Transverse colon (tissue), 4 donors: Measurements from ENCODE around the gene VENTX. TPM values are rescaled to one million over a fixed set of nuclear protein-coding genes. Genes with fewer than 3 reads are reported as not detected.

Source experiments
- DNase-seq: peaks from one replicate; pipeline ENCODE4 v3.0.0-alpha.2; 2019
- H3K27ac ChIP-seq, 4 donors: fragments of 200-600 bp; sonication (generic); 2 replicates each; pipeline ENCODE4 v1.5.1; 2016 to 2018; ENCODE audit warnings: inconsistent platforms in 4 of 4
- H3K27me3 ChIP-seq: fragments of 200-600 bp; sonication (generic); 2 replicates; pipeline ENCODE4 v1.5.1; 2017; ENCODE audit warnings: inconsistent platforms
- H3K36me3 ChIP-seq, 4 donors: fragments of 200-600 bp; sonication (generic); 2 replicates each; pipeline ENCODE4 v1.5.1; 2017 to 2019; ENCODE audit warnings: inconsistent platforms in 4 of 4
- H3K4me1 ChIP-seq, 4 donors: fragments of 200-600 bp; sonication (generic); 2 replicates each; pipeline ENCODE4 v1.5.1; 2017 to 2020; ENCODE audit warnings: inconsistent platforms in 4 of 4
- H3K4me3 ChIP-seq, 4 donors: fragments of 200-600 bp; sonication (generic); 1 replicate in 1 of 4; 2 replicates in 3 of 4; pipeline versions ENCODE4 v1.5.1 to v1.6.1; 2017 to 2019; ENCODE audit warnings: inconsistent platforms in 4 of 4
- H3K9me3 ChIP-seq, 2 donors: fragments of 200-600 bp; sonication (generic); 2 replicates each; pipeline ENCODE4 v1.5.1; 2017 to 2019; ENCODE audit warnings: inconsistent platforms in 2 of 2
- EP300 ChIP-seq: sonication (generic); formaldehyde crosslinking; IDR thresholded peaks from one replicate; pipeline ENCODE4 v1.6.1; 2017; ENCODE audit warnings: antibody characterized with exemption, low read depth
- POLR2A ChIP-seq: fragments of 450-650 bp; IDR thresholded peaks from one replicate; pipeline ENCODE4 v1.6.1; 2016; ENCODE audit warnings: antibody characterized with exemption, mild to moderate bottlenecking, moderate library complexity
- POLR2AphosphoS5 ChIP-seq, 3 donors: sonication (generic); formaldehyde crosslinking; IDR thresholded peaks; one replicate each; pipeline ENCODE4 v1.6.1; 2016; ENCODE audit warnings: antibody characterized with exemption in 3 of 3
- WGBS, 2 donors: methylation state at CpG; one replicate each; pipeline ENCODE4 v1.1.5; 2018; ENCODE audit warnings: low coverage in 1 of 2; 5-methylcytosine and 5-hydroxymethylcytosine counted together
- in situ Hi-C, 4 donors: fragments of 200-750 bp; cut with MboI; loops; one replicate each; pipeline versions ENCODE4 v1.15.0 to v1.15.1; 2017; ENCODE audit warnings: low sequenced_read_pairs in 3 of 4, low pct_ligation_motif_present in 1 of 4, low pct_unique_long_range_greater_than_20kb in 1 of 4
- intact Hi-C: fragments of 100-400 bp; cut with DNase I; formaldehyde crosslinking; loops from one replicate; pipeline ENCODE4 v1.15.1; 2023; ENCODE audit warnings: low total_unique reads
- total RNA-seq, 4 donors: library from RNA; depleted of rRNA; stranded (reverse); fragments of >200 nt; gene quantifications; one replicate each; pipeline ENCODE4 v1.1.0, GENCODE V29; 2016
- TF ChIP-seq, protein P1 (sequence below), 5 experiments: fragments of 200-600 bp in 3 of 5; fragments of 450-650 bp in 2 of 5; sonication (generic) in 3 of 5; IDR thresholded peaks; 1 replicate in 2 of 5; 2 replicates in 3 of 5; pipeline ENCODE4 v1.5.1; 2016 to 2017; ENCODE audit warnings: antibody characterized with exemption in 5 of 5, inconsistent platforms in 3 of 5, mild to moderate bottlenecking in 2 of 5, moderate library complexity in 1 of 5

Gene VENTX
- total RNA-seq, 4 donors from 2014 or later, result 0.27 to 0.48 TPM; not detected in 2

- intact Hi-C loops (no loop called here), in situ Hi-C loops (no loop called here)
- Histone ChIP-seq H3K4me1 (no peaks in the 10 kb centered on the region), H3K27me3 (no peaks in the 10 kb centered on the region), H3K27ac (no peak overlapping the region), H3K9me3 (no peaks in the 10 kb centered on the region), H3K36me3 (no peaks in the 10 kb centered on the region), H3K4me3 (no peak overlapping the region)
- TF ChIP-seq EP300 (no peak), POLR2A (no peak), POLR2AphosphoS5 (IDR thresholded peaks at IDR 0.05) (no peak)
- TF ChIP-seq, protein P1, sequence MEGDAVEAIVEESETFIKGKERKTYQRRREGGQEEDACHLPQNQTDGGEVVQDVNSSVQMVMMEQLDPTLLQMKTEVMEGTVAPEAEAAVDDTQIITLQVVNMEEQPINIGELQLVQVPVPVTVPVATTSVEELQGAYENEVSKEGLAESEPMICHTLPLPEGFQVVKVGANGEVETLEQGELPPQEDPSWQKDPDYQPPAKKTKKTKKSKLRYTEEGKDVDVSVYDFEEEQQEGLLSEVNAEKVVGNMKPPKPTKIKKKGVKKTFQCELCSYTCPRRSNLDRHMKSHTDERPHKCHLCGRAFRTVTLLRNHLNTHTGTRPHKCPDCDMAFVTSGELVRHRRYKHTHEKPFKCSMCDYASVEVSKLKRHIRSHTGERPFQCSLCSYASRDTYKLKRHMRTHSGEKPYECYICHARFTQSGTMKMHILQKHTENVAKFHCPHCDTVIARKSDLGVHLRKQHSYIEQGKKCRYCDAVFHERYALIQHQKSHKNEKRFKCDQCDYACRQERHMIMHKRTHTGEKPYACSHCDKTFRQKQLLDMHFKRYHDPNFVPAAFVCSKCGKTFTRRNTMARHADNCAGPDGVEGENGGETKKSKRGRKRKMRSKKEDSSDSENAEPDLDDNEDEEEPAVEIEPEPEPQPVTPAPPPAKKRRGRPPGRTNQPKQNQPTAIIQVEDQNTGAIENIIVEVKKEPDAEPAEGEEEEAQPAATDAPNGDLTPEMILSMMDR (IDR thresholded peaks at IDR 0.05), result no peak
- no peak for DNase-seq
- 86% methylated on average over 15 of the region's 23 CpGs; no CpG with 5 or more reads in 1 of the 2 donors for WGBS, 2 donors
These were observed 32.5 kb upstream of the VENTX start for GRCh38 chr10:133205146-133205545.

DNA sequence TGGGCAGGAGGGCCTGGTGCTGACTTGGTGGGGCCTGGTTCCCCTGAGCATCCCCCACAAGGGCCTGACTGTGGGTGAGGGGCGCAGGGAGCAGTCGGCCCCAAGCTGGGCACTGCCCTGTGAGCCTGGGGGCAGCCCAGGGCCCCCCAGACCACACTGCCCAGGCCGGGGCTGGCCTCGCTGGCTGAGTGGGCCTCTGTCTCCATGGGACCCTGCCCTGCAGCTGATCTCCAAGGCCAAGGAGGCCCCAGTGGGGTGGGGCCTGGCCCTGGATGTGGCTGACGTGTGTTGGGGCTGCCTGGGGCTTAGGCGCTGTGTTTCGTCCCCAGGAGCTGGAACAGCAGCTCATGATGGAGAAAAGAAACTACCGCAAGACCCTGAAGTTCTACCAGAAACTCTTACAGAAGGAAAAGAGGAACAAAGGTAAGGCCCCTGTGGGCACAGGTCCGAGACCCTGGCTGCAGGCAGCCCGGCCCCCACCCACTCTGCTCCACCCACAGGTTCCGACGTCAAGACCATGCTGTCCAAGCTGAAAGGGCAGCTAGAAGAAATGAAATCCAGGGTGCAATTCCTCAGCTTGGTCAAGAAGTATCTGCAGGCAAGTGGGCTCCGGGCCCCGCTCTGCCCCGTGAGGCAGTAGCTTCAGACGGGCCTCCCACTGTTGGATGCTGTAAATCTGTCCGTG lies 31.2 kb upstream of the VENTX start:
- no peak for TF ChIP-seq POLR2A
- no peak for TF ChIP-seq EP300
- no peak for TF ChIP-seq POLR2AphosphoS5 (IDR thresholded peaks at IDR 0.05)
- H3K9me3 ChIP-seq, result no peaks in the 10 kb centered on the region
- no peaks in the 10 kb centered on the region for H3K36me3 ChIP-seq
- H3K4me1 ChIP-seq, result no peaks in the 10 kb centered on the region
- no peaks in the 10 kb centered on the region for H3K27me3 ChIP-seq
- in situ Hi-C loops, result no loop called here
- no peak overlapping the region for H3K27ac ChIP-seq
- intact Hi-C loops, result no loop called here
- no peak for DNase-seq
- H3K4me3 ChIP-seq, result no peak overlapping the region
- 68% methylated on average over 15 of the region's 17 CpGs; no CpG with 5 or more reads in 1 of the 2 donors for WGBS, 2 donors

DNA sequence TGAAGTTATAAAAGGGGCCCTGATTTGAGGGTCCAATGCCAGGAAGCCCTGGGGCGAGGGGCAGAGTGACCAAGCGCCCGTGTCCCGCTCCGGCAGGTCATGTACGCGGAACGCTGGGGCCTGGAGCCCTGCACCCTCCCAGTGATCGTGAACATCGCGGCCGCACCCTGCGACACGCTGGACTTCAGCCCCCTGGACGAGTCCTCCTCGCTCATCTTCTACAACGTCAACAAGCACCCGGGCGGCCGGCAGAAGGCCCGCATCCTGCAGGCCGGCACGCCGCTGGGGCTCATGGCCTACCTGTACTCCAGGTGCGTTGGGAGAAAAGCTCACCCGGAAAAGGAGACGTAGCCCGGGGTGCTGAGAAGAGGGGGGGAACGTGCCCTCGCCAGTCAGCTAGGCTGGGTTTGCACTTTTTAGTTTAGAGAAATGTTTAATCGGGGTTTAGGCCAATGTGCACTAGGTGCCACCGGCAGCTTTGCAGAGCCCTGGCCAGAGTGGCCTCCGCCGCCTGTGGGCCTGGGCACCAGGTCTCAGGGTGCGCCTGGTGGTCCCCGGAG lies 30.5 kb upstream of the VENTX start:
- Histone ChIP-seq H3K27me3 (no peaks in the 10 kb centered on the region), H3K27ac (no peak overlapping the region), H3K4me3 (no peak overlapping the region), H3K4me1 (no peaks in the 10 kb centered on the region), H3K36me3 (no peaks in the 10 kb centered on the region), H3K9me3 (no peaks in the 10 kb centered on the region)
- whole genome bisulfite sequencing, 2 donors, result 40 to 89% methylated on average over 1 to 36 of the region's 36 CpGs
- intact Hi-C loops (no loop called here), in situ Hi-C loops (no loop called here)
- TF ChIP-seq EP300, result no peak
- DNase-seq, result no peak

- DNase-seq, result no peak
- intact Hi-C loops, result no loop called here
- no peaks in the 10 kb centered on the region for H3K9me3 ChIP-seq
- no peak overlapping the region for H3K27ac ChIP-seq
- 40 to 65% methylated on average over 1 to 12 of the region's 17 CpGs for WGBS, 2 donors
- no peaks in the 10 kb centered on the region for H3K27me3 ChIP-seq
- in situ Hi-C loops, result no loop called here
- H3K36me3 ChIP-seq, result no peaks in the 10 kb centered on the region
- H3K4me1 ChIP-seq, result no peaks in the 10 kb centered on the region
- no peak overlapping the region for H3K4me3 ChIP-seq
- TF ChIP-seq POLR2AphosphoS5 (IDR thresholded peaks at IDR 0.05) (no peak), POLR2A (no peak), EP300 (no peak)
- TF ChIP-seq, protein P1 (IDR thresholded peaks at IDR 0.05), result no peak
These were observed 30.0 kb upstream of the VENTX start for GRCh38 chr10:133207627-133208026.

DNA sequence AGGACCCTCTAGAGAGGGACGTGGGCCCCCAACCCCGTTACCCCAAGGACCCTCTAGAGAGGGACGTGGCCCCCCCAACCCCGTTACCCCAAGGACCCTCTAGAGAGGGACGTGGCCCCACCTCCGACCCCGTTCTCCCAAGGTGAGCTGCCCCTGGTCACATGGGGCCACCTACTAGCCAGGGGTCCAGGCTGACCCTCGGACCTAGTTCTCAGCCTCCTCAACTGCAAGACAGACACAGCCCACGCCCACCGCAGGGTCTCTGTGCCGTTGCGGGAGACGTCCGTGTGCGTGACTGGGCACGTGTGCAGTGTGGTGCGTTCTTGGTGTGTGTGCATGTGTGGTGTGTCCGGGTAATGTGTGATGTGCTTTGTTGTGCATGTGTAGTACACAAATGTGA lies 29.2 kb upstream of the VENTX start:
- intact Hi-C loops (no loop called here), in situ Hi-C loops (no loop called here)
- Histone ChIP-seq H3K9me3 (no peaks in the 10 kb centered on the region), H3K4me3 (no peak overlapping the region), H3K27ac (no peak overlapping the region), H3K27me3 (no peaks in the 10 kb centered on the region), H3K4me1 (no peaks in the 10 kb centered on the region), H3K36me3 (no peaks in the 10 kb centered on the region)
- no peak for DNase-seq
- TF ChIP-seq POLR2AphosphoS5 (IDR thresholded peaks at IDR 0.05), result no peak
- TF ChIP-seq POLR2A, result no peak
- no peak for TF ChIP-seq EP300
- TF ChIP-seq, protein P1 (IDR thresholded peaks at IDR 0.05), result no peak
- WGBS, 2 donors, result 92% methylated on average over 14 of the region's 18 CpGs; no CpG with 5 or more reads in 1 of the 2 donors
